ENCODE results near the gene MAPKAPK2.
"Not testable (repeated sequence)": the region's sequence is repeated elsewhere in the genome, so short reads cannot be mapped to it uniquely, and the experiment has no call there.

Gene MAPKAPK2

DNA sequence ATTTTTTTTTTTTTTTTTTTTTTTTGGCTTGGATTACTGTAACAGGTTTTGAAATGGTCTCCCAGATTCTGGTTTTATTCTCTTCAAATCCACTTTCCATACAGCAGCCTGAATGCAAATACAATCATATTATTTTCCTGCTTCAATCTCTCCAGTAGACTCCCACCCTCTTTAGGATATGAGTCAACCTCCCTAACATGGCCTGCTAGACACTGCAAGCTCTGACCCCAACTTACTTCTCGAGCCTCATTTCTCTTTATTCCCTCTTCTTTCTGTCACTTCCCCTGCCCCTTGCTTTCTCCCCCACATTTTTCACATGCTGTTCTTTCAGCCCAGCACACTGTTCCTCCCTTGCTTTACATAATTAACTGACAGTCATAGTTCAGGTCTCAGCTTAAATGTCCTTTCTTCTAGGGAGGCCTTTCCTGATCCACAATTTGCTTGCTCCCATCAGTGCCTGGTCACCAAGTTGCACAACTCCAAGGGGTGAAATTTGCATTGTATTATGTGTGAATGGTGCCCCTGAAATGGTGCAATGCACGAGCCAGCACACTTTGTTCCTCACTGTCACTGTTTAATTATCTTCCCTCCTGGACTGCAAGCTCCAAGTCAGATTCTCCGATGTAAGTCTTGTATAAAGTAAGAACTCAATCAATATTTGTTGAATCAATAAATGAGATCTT lies 63.8 kb downstream of the MAPKAPK2 start:
- DNase-seq: no peak

DNA sequence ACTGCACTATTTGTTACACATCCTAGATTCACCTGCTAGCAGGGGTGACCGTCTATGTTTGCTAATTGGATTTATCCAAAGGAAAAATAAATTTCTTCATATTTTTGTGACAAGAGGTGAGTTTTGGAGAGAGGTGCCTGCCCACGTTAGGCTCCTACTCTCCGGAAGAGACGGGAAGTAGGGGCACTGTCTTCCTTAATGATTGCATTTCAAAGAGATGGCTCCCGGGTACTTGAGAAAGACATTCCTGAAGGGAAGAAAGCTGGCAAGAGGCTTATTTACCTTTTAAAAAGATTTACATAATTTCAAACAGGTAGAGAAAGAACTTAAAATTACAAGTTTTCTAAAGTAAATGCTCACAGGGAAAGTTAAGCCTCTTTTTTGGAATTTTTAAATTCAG lies 67.2 kb downstream of the MAPKAPK2 start:
- DNase-seq: no peak

DNA sequence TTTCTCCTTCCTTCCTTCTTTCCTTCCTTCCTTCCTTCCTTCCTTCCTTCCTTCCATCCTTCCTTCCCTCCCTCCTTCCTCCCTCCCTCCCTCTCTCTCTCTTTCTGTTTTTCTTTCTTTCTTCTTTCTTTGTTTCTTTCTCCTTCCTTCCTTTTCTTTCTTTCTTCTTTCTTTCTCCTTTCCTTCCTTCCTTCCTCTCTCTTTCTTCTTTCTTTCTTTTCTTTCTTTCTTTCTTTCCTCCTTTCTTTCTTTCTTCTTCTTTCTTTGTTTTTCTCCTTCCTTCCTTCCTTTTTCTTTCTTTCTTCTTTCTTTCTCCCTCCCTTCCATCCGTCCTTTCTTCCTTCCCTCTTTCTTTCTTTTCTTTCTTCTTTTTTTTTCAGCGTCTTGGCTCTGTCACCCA lies 67.8 kb downstream of the MAPKAPK2 start:
- no peak for DNase-seq

DNA sequence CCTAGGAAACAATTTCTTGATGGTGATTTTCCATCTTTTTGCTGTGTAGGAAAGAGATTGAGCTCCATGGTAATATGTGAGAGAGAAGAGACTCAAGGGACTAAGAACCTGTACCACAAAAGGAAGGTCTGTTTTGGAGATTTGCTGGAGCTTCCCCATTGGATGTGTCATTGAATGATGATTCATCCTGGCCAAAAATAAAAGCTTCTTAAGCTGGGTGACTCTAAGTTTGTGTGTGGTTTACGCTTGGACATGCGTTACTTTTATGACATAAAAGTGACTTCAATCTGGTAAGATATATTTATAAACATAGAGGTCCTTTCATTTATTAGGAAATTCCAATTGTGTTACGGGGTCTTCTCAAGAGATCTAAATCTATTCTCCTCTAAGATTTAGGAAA lies 68.4 kb downstream of the MAPKAPK2 start:
- DNase-seq: peak; percentile 32

DNA sequence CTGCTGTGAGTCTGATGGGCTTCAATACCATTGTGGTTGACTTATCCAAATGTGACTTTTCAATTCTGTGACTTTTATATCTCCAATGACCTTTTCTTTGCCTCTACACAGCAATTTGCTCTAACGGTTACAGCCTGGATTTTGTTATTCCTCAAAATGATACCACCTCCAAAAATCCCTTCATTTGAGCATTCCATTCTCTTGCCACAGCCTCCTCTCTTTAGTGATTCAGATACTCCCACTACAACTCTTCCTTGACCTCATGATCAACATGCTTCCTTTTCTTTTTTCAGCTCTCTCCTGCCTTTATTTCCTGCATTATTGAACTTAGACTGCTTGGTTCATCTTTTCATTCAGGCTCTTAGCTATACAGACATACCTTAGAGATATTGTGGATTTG lies 69.3 kb downstream of the MAPKAPK2 start:
- DNase-seq: peak; percentile 44

DNA sequence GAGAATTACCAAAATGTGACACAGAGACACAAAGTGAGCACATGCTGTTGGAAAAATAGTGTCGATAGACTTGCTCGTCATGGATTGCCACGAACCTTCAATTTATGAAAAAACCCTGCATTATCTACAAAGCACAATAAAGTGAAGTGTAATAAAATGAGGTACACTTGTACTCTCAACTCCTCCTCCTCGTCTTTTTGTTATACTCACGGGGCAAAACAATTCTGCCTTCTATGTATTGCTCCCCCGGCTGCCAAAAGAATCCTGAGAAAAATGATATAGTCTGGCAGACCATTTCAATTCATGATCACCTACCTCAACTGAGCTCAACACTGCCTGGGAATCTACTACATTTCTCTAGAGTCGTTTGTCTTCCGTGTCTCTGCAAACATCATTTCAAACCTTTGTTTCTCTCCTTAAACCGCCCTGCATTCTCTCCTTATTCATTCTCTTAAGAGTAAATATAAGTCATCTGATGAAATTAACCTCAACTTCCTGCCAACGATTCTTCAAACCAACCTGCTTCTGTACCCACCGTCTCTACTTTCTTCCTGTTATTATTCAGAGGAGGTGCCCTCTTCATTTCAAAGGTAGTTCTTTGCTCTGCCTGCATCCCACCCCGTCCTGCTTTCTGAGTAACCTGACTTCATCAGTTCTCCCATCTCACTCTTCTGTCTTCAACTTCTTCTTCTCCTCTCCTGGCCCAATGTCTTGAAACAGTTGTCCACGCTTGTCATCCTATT lies 73.0 kb downstream of the MAPKAPK2 start:
- DNase-seq: no peak

DNA sequence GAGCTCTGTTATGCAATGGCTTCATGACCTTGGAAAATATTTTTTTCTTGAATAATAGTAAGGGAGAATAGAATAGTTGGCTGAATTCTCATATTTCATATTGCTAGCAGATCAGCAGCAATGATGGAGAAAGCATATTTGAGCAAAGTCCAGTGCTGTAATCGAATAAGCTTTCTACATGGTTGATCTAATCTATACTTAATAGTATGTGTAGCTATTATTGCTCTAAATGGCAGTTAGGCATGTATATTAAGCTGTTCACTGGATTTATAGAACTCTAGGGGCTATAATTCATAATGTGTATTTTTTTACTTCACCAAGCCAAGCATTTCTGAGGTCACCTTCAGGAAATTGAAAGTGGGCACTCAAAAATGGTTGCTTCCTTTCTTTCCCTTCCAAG lies 75.9 kb downstream of the MAPKAPK2 start:
- DNase-seq: no peak

DNA sequence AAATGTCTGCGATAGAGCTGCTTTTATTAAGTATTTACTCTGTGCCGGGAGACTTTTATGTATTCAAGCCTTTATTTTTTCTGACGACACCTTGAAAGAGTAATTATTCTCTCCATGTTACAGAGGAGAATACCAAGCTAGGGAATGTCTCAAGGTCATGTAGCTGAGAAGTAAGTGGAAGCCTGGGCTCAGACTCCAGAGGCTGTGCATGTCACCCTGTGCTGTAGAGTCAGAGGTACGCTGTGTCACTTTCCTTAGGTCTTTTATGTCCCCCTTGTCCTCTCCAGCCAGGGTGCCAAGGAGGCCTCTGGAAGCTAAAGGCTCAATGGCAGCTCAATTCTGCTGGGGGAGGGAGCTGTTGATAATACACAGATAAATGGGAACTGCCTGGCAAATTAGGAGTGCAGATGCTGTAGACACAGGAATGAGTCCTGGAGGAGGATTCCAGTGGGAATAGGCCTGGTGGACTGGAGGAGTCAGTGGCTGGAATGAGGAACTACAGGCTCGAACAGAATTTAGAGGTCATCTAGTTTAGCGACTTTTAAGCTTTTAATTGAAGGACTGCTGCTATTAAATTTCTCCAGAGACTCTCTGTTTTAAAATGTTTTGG lies 76.6 kb downstream of the MAPKAPK2 start:
- peak; percentile 16 for DNase-seq

DNA sequence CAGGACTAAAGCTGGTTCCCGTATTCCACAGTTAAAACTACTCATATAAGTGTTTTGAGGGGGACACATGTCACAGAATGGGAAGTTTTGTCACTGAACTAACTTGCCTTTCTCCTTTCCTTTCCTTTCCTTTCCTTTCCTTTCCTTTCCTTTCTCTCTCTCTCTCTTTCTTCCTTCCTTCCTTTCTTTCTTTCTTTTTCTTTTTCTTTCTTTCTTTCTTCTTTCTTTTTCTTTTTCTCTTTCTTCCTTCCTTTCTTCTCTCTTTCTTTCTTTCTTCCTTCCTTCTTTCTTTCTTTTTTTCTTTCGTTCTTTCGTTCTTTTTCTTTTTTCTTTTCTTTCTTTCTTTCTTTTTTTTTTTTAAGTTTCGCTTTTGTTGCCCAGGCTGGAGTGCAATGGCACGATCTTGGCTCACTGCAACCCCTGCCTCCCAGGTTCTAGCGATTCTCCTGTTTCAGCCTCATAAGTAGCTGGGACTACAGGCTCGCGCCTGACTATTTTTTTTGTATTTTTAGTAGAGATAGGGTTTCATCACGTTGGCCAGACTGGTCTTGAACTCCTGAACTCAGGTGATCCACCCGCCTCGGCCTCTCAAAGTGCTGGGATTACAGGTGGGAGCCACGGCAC lies 78.1 kb downstream of the MAPKAPK2 start:
- DNase-seq: not testable (repeated sequence)

DNA sequence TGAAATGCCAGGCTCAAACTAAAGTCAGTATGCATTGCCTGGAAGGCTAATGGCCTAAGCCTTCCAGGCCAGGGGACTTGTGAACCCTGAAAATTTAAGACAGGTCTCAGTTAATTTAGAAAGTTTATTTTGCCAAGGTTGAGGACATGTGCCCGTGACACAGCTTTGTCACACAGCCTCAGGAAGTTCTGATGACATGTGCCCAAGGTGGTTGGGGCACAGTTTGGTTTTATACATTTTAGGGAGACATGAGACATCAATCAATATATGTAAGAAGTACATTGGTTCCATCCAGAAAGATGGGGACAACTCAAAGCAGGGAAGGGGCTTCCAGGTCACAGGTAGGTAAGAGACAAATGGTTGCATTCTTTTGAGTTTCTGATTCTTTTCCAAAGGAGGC lies 81.1 kb downstream of the MAPKAPK2 start:
- DNase-seq: not testable (repeated sequence)

DNA sequence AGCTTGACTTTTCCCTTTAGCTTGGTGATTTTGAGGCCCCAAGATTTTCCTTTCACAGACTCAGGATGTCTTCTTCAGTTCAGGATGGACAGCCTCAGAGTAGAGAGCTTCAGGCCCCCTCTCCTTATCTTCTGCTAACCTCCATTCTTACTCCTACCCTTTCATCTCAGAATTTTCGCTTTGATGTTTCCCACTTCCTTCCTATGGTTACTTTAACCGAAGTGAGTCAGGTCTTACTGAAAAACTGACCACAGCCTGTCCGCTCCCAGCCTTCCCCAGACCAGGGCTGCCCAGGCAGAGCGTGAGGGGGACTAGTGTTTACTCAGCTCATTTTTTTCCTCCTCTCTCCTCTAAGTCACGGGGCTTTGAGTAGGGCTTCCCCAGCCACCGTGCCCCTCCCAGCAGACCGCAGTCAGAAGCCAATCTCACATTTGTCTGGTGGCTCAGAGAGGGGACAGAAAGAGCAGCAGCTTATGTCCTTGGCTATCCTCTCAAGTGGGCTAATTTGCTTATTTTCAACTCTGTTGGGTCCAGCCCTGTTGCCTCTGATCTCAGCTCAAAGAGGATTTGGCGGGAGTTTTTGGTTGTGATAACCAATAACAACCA lies 81.6 kb downstream of the MAPKAPK2 start:
- peak; percentile 52 for DNase-seq

DNA sequence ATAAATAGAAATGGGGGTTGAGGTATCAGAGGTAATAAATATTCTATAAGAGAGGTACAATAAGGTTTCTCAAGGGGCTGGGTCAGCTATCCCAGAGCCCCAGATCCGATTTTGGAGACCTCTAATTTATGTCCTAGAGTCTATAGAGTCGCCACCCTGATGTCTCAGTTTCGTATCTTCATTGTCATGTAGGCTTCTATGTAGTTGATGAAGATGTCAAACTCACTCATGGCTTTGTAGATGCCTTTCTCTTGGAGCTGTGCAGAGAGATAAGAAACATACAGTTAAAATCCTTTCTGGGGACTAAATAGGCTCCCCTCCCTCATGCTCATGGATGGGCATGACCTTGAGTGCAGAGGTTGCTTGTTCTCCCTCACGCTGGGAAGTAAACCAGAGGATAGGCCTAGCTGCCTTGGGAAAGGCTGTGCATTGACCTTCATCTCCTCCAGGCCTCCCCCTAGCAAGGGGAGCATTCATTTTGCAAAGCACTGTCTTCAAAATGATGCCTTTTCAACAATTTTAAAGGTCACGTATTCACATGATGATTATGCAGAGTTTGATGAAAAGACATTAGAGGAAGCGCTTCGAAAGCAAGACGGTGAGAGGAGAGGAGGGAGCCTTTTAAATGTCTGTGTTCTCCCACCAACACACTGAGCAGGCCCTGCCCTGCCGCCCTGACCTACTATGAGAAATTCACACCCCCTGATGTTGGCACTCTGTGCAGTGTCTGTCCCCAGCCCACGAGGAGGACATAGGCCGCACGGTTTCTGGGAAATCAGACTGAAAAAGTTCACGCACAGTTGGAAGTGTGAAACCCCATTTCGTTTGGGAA lies 84.0 kb downstream of the MAPKAPK2 start:
- DNase-seq: no peak

DNA sequence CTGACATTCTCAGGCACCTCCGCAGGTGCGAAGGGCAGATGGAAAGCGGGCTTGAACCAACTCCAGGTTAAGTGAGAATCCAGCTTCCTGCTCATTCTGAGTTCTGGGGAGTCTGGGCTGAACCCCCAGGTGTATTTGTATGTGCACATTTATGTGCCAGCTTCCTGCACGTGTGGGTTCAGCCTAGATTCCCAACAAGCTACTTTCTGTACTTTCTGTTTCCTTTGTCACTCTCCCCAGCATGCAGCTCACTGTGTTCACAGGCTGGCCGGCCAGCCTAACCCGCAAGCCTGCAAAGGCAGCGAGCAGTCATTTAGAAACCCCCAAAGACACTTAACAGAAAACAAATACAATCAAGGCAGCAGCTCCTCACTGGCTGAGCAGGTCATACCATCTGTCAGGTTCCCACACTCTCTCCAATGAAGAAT lies 84.6 kb downstream of the MAPKAPK2 start:
- DNase-seq: no peak

DNA sequence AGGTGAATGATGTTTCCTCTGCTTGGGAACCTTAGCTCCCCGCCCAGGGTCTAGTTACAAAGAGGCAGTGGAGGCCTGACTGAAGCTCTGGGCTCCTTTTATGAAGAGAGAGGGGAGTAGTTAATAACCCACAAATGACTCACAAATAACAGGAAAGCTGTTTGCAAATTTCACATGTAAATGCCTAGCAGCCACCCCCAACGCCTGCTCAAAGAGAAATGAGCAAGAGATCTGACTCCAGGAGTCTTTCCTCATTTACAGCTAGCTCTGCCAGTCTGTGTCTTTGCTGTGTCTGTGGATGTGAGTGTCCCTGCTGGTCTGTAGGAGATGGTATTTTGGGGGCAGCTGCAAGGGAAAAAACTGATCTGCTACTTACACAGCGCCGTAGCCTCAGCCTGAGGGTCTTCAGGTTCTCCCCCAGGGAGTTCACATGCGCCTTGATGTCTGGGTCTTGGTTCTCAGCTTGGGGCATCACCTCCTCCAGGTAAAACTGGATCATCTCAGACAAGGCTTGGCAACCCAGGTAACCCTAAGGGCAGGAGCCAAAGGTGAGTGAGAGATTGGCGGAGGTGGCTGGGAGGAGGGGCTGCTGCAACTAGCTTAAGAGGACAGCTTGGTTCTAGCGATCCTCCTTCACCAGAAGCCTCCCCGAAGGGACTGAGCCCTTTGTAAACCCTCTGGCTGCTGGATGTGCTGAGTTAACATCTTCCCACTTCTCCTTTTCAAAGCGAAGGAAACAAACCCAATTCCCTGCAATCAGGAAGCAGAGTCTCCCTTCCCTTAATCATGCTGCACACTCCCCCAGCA lies 86.0 kb downstream of the MAPKAPK2 start, which contains the start of gene IL19:
IL19 (plus strand) TSS at position 243 of the 807 bp plus-strand sequence. CDS start 65,890 bp downstream, outside the sequence.
- DNase-seq: peak; percentile 67

DNA sequence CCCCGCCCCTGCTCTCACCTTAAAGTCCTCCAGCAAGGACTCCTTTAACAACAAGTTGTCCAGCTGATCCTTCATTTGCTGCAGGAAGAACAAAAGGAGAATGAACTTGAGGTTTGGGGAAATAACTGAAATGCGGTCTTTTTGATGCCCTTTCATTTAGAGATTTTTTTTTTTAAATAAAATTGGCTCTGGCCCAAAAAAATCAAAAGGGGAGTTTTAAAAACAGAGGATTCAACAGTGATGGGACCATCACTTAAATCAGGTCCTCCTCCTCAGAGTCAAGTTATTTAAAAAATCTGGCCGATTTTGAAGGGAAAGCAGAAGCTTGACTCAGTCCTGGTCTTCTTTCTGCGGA lies 86.6 kb downstream of the MAPKAPK2 start:
- no peak for DNase-seq

DNA sequence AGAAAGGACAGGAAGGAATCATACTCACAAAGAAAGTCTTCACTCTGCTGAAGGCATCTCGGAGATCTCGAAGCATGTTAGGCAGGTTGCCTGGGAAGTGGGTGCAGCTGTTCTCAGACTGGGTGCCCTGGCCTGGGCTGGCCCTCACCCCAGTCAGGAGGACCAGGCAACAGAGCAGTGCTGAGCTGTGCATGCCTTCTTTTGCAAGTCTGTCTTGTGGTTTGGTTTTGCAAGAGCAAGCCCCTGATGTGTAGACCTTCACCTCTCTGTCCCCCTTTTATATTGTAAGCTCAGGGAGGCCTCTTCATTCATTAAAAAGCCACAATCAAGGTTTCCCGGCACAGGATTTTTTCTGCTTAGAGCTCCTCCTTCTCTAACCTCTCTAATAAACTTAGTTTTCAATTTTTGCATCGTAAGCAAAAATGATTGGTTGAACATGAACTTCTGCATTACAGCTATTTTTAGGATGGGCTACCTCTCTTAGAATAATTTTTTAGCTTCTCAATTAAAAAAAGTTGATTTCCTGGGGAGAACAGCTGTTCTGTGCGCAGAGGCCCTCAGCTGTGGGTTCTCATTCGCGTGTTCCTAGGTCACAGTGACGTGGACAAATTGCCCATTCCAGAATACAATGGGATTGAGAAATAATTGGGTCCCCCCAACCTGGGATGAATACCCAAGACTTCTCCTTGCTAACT lies 87.7 kb downstream of the MAPKAPK2 start, which contains the start of gene IL10:
IL10 (minus strand) TSS at position 252 of the 695 bp plus-strand sequence; CDS start at position 193, 59 bp downstream.
- DNase-seq: no peak

DNA sequence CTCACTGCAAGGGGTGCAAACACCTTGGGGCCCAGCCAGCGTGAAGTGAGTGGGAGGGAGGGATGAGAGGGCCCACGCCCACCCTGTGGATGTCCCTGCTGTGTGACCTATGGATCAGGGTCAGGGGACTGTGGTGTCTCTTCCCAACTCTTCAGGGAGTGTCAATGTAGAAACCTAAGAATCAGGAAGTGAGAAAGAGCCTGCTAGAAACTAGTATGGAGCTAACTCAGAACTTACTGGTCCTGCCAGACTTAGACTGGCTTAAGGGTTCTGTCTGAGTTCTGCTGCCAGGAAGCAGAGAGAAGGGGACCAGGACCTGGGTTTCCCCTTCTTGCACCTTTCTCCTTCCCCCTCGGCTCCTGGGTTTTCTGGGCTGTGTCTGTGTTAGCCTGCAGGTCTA lies 89.4 kb downstream of the MAPKAPK2 start:
- DNase-seq: no peak

DNA sequence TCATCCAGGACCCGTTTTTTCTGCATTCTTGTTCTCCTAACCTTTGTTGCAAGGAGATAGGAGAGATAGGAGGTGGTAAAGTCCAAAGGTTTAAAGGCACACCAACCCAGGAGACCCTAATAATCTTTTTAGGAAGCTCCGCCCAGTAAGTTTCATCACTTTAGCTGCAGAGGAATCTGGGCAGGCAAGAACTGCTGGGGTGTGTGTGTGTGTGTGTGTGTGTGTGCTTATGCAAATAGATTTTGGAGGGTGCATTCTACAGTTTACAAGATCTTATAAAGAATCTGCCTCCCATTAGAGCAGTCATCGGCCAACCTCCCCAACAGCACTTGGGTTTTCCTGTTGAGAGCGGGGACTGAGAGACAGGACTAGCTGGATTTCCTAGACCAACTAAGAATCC lies 91.5 kb downstream of the MAPKAPK2 start:
- DNase-seq: no peak

DNA sequence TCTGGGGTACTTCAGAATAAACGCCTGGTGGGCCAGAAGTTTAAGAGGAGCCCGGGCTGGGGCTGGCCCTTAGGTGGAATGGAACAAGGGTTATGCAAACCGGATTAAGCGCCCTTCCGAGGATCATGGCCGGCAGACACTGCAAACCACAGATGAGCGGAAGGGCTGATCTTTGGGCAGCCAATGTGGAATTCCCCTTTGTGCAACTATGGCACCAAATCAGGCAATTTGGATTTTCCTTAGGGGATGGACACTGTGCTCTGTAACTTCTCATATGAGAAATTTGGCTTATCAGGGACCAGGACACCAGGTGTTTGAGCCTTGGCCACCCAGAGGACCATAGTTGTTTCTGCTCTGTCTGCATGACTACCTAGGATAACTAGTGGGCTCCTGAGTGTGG lies 93.3 kb downstream of the MAPKAPK2 start:
- DNase-seq: no peak

DNA sequence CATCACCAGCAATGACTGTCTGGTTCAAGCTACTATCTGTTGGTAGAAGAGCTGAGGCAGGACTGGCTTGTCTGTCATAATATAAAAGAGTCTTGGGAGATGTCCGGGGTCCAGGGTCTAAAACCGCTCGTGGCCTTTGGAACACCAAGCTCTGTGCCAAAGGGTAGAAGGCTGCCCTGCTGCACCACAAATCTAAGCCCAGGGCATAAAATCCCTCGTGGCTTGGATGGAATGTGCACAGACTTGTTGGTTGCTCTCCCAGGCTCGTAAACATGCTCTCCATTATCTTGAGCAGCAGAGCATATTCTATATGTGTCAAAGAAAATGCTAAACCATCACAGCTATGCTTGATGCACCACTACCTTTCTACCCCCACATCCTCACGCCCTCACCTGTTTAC lies 94.2 kb downstream of the MAPKAPK2 start:
- not testable (repeated sequence) for DNase-seq
